Coronary artery (tissue), 2 donors: ENCODE measurements around the gene HOXB6.

Experiments
- DNase-seq: peaks from one replicate; pipeline ENCODE4 v3.0.0-alpha.2; 2017; ENCODE audit warnings: low spot score
- H3K27ac ChIP-seq, 2 donors: fragments of 200-600 bp; sonication (generic); one replicate each; pipeline ENCODE4 v1.5.1; 2016 to 2019
- H3K4me3 ChIP-seq: fragments of 200-600 bp; sonication (generic); 2 replicates; pipeline ENCODE4 v1.5.1; 2016; ENCODE audit warnings: mild to moderate bottlenecking, moderate library complexity
- CTCF ChIP-seq: fragments of 200-600 bp; sonication (generic); IDR thresholded peaks from one replicate; pipeline ENCODE4 v1.5.1; 2019; ENCODE audit warnings: antibody characterized with exemption

HOXB6 gene

DNA sequence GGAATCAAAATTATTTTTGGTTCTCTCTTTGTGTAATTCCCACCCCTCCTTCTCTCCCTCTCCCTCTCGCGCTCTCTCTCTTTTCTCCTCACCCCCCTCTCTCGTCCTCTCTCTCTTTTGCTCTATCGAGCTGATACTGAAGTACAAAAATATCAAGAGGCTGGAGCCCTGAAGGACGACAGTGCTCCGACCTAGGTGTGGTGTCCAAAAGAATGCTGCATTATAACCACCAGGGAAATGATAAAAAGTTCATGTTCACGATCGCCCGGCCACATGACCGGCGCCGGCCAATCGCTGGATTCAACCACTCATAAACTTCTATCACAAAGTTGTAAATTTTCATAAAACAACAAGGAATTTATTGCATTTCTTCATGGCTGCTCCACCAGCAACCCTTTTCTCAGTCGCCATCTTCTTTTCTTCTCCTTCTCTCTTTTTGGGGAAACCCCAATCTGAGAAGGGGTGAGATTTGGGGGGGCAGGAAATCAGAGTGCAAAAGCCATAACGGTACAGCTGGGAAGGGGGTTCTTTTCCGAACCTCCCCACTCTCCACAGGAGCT, at the start of gene HOXB6:
TSS of gene HOXB6 (minus strand) at position 217 of the 560 bp plus-strand sequence. CDS start 6,836 bp downstream, outside the sequence.
- TF ChIP-seq CTCF, result no peak
- Histone ChIP-seq H3K4me3 (no peak within 1 kb of the TSS), H3K27ac (no peak within 1 kb of the TSS)
- no peak for DNase-seq

- TF ChIP-seq CTCF, result no peak
- no peak for DNase-seq
- Histone ChIP-seq H3K4me3 (no peak overlapping the region), H3K27ac (no peak overlapping the region)
These were observed 45.0 kb upstream of the HOXB6 start for GRCh38 chr17:48649741-48650140.

DNA sequence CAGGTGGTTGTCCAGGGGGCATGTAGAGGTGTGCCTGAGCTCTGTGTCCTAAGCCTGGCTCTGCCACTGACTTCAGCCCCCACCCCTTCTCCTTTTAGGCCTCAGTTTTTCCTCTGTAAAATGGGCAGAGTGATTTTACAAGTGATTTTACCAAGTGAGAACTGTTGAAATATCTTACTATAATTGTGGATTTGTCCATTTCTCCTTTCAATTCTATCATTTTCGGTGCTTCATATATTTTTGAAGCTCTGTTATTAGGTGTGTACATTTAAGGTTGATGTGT, 43.1 kb upstream of the HOXB6 start:
- no peak overlapping the region for H3K27ac ChIP-seq
- no peak for DNase-seq
- H3K4me3 ChIP-seq, result peak overlapping the region; percentile 68
- TF ChIP-seq CTCF, result no peak

DNA sequence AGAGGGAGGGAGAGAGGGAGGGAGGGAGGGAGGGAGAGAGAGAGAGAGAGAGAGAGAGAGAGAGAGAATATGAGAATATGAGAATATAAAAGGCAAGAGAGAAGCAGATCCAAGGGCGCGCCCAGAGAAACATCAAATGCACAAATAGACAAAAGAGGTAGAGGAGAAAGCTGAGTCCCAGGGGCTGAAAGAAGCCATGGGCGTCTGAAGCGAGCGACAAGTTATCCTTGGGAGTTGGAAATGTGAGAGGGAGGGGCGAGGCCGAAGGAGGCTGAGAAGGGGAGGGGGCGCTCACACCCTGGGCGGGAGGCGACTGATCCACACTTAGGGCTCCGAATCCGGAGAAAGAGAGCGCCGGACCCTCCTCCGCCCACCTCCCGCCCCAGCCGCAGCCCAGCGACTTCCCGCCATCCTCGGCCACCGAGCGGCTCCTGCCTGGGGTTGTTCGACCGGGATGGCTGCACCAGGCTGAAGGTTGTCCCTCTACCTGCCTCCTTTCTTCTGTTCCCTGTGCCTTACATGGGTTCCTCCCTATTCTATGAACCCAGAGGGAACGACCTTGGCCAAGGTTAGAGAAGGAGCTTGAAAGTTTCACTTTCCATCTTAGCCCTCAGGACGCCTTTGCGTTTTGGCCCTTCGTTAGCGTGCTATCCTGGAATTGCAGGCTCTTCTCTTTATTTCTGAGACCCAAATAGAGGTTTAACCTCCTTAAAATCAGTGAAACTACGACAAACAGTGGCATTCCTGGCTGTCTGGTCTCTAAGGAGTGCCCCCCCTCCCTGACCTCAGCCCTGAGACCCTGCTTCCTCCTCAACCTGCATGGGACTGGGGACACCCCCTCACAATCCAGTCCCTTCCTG, 42.5 kb upstream of the HOXB6 start:
- H3K27ac ChIP-seq, result no peak overlapping the region

DNA sequence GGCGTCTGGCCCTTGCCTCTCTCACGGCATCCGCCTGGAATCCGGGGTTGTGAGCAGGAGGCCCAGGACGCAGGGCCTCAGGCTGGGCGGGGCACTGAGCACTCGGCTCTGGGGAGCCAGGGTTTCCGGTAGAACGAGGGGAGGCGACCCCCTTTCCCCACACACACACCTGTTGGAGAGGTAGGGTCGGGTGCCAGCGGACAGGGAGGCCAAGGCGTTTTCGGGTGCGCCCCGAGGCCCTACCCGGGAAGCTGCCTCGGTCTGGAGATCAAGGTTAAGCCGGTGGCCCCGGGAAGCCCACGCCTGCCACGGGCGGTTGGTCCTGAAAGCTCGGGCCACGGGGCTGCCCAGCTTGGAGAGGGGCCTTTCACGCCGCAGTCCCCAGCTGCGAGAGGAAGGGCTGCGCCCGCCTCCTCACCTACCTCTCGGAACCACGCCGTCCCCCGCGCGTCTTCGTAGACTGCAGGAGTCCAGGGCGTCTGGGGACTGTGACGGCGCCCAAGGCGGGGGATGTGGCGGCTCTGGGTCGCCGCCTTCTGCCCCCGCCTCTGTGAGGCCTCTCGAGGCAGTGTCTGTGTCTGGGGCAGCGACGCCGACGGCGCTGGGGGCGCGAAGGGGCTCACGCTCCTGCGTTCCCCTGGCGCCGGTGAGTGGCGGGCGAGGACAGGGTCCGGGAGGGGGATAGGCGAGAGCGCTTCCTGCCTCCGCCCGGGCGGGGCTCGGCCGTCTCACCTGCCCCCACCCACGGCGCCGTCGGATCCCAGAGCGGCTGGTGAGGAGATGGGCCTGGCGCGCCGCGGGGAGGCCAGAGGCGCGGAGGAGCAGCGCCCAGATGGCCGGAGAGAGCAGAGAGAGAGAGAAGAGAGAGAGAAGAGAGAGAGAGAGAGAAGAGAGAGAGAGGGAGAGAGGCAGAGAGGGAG, 41.7 kb upstream of the HOXB6 start:
- no peak for TF ChIP-seq CTCF
- peak overlapping the region; percentile 33 for H3K4me3 ChIP-seq
- H3K27ac ChIP-seq, result no peak overlapping the region
- no peak for DNase-seq

More for the DNA sequence above, 42.5 kb upstream of the HOXB6 start:
- DNase-seq, result no peak
- TF ChIP-seq CTCF, result no peak
- H3K4me3 ChIP-seq, result peak overlapping the region; percentile 68

DNA sequence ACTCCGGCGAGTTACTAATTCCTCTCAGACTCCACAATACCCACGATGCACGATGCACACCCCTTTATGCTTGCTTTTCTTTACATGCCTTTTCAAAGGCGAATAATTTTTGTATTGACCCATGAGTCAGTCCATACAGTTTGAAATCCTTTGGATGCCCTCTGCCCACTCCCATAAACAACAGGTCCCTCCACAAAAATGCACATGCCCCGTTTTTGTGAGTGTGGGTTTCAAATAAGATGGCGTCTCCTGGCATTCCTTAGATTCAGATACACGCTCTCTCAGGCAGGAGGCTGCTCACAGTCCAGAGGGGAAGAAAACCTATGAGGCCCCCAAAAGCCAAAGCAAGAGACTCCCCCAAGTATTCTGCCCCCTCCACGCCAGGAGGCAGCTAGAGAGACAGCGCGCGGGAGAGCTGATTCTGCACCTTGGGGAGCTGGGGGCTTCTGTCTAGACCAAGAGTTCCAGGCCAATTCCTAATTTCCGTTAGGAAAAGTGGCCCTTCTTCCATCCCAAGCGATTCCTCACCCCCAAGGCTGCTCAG, 40.9 kb upstream of the HOXB6 start:
- no peak for TF ChIP-seq CTCF
- DNase-seq, result no peak
- H3K27ac ChIP-seq, result no peak overlapping the region
- H3K4me3 ChIP-seq, result no peak overlapping the region
